Gastrocnemius medialis (tissue), 4 donors: ENCODE measurements around the gene AP1S3.

Experiments
- CTCF ChIP-seq, 5 experiments: fragments of 450-650 bp in 3 of 5; fragments of 200-600 bp in 2 of 5; sonication (generic) in 2 of 5; IDR thresholded peaks in 4 of 5; conservative IDR thresholded peaks in 1 of 5; 1 replicate in 4 of 5; 2 replicates in 1 of 5; pipeline ENCODE4 v1.5.1; 2016 to 2019; ENCODE audit warnings: antibody characterized with exemption in 5 of 5, mild to moderate bottlenecking in 3 of 5, moderate library complexity in 3 of 5
- POLR2A ChIP-seq, 2 donors: fragments of 450-650 bp; IDR thresholded peaks; one replicate each; pipeline ENCODE4 v1.6.1; 2017; ENCODE audit warnings: antibody characterized with exemption in 2 of 2, mild to moderate bottlenecking in 2 of 2, moderate library complexity in 2 of 2

GRCh38 chr2:223762853-223763252 is 74.5 kb downstream of the AP1S3 start:
- TF ChIP-seq CTCF (IDR thresholded peaks at IDR 0.05 in 4 of 5, conservative IDR thresholded peaks at IDR 0.05 in 1 of 5) (no peak), POLR2A (IDR thresholded peaks at IDR 0.05) (no peak)
